ENCODE measurements around the gene RET.
"Not testable (repeated sequence)": the region's sequence is repeated elsewhere in the genome, so short reads cannot be mapped to it uniquely, and the experiment has no call there.

The RET gene

DNA sequence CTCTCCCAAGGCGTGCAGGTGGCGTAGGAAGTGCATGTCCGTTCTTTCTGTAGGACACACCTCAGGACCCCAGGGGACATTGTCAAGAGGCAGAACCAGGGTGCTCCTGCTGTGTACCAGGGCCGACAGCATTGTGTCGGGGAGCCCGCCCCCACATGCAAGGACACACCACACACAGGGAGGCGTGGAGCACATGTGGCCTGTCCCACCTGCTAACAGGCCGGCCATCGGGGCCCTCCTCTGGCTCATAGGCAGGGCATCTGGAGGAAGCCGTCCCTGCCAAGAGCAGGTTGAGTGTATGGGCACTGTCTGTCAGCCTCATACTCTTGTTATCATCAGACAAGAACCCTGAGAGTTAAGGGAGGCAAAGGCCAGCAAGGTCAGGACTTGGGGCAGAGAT, 12.7 kb downstream of the RET start:
- Histone ChIP-seq H3K4me3 (ENCODE audit: low read depth, low read length) (no peak overlapping the region), H3K36me3 (ENCODE audit: control insufficient read depth, insufficient read depth, low read length) (no peaks in the 10 kb centered on the region), H3K4me1 (ENCODE audit: control insufficient read depth, insufficient read depth, low read length) (no peaks in the 10 kb centered on the region), H3K9ac (ENCODE audit: low read depth, low read length) (no peak overlapping the region), H3K9me3 (ENCODE audit: control insufficient read depth, insufficient read depth, low read length) (no peaks in the 10 kb centered on the region), H3K27me3 (ENCODE audit: control insufficient read depth, insufficient read depth, low read length) (no peaks in the 10 kb centered on the region)

DNA sequence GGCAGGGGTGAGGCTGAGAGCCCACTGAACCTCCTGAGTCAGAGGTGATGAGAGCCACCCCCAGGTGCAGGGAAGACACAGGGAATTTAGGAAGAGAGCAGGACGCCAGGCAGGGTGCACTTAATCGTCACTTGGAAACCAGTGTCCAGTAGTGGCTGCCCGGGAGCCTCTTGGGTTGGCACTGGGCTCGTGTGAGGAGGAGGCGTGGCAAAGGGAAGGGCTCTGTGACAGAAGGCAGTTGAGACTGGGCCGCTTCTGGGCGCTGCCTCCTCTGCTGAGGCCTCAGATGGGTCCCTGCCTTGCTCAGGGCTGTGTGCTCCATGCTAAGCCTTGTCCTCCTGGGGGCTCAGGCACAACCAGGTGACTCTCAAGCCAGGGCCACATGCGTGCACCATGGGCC, 13.3 kb downstream of the RET start:
- Histone ChIP-seq H3K36me3 (ENCODE audit: control insufficient read depth, insufficient read depth, low read length) (no peaks in the 10 kb centered on the region), H3K4me1 (ENCODE audit: control insufficient read depth, insufficient read depth, low read length) (no peaks in the 10 kb centered on the region), H3K4me3 (ENCODE audit: low read depth, low read length) (no peak overlapping the region), H3K27me3 (ENCODE audit: control insufficient read depth, insufficient read depth, low read length) (no peaks in the 10 kb centered on the region), H3K9me3 (ENCODE audit: control insufficient read depth, insufficient read depth, low read length) (no peaks in the 10 kb centered on the region), H3K9ac (ENCODE audit: low read depth, low read length) (no peak overlapping the region)

GRCh38 chr10:43090664-43091063, 13.8 kb downstream of the RET start:
- Histone ChIP-seq H3K36me3 (ENCODE audit: control insufficient read depth, insufficient read depth, low read length) (no peaks in the 10 kb centered on the region), H3K4me1 (ENCODE audit: control insufficient read depth, insufficient read depth, low read length) (no peaks in the 10 kb centered on the region), H3K9ac (ENCODE audit: low read depth, low read length) (no peak overlapping the region), H3K4me3 (ENCODE audit: low read depth, low read length) (no peak overlapping the region), H3K27me3 (ENCODE audit: control insufficient read depth, insufficient read depth, low read length) (no peaks in the 10 kb centered on the region), H3K9me3 (ENCODE audit: control insufficient read depth, insufficient read depth, low read length) (no peaks in the 10 kb centered on the region)

DNA sequence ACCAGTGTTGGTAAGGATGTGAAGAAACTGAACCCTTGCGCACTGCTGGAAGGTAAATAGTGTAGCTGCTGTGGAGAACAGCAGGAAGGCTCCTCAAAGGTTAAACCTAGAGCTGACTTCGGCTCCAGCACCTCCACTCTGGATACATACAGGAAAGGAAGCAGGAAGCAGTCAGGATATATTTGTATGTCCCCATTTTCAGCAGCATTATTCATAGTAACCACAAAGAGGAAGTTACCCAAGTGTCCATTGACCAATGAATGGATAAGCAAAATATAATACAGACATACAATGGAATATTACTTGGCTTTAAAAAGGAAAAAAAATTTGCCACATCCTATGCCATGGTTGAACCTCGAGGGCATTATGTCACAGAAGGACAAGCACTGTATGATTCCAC, 15.0 kb downstream of the RET start:
- no peaks in the 10 kb centered on the region for H3K27me3 ChIP-seq (ENCODE audit: control insufficient read depth, insufficient read depth, low read length)
- no peaks in the 10 kb centered on the region for H3K4me1 ChIP-seq (ENCODE audit: control insufficient read depth, insufficient read depth, low read length)
- no peak overlapping the region for H3K4me3 ChIP-seq (ENCODE audit: low read depth, low read length)
- H3K36me3 ChIP-seq (ENCODE audit: control insufficient read depth, insufficient read depth, low read length): no peaks in the 10 kb centered on the region
- no peaks in the 10 kb centered on the region for H3K9me3 ChIP-seq (ENCODE audit: control insufficient read depth, insufficient read depth, low read length)
- H3K9ac ChIP-seq (ENCODE audit: low read depth, low read length): no peak overlapping the region

DNA sequence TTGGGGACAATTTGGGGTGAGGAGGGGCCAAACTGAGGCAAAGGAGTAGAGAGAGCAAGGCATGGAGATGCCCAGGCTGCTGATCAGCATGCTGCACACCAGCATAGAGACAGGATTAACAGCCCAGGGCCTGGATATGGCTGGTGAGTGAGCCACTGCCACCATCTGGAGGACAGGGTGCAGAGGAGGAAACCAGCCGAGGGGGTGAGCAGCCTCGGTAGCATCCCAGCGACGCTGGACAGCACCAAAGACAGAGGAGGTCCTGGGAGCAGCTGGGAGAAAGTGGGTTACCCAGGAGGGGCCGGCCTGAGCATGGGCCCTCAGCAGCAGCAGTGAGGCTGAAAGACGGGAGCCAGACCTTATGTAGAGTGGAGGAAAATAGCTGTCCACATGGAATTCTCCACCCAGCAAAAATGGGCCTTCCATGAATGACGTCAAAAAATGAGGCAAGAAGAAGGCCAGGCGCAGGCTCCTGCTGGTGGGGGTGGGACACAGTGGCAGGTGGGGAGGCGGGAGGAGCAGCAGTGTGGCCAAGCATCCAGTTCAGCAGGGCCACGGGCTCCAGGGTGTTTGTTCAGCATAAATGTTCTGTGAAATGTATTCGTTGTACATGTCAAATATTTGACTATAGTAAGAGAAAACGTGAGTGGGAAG, 16.7 kb downstream of the RET start:
- H3K36me3 ChIP-seq (ENCODE audit: control insufficient read depth, insufficient read depth, low read length): no peaks in the 10 kb centered on the region
- no peaks in the 10 kb centered on the region for H3K9me3 ChIP-seq (ENCODE audit: control insufficient read depth, insufficient read depth, low read length)
- H3K9ac ChIP-seq (ENCODE audit: low read depth, low read length): no peak overlapping the region
- no peaks in the 10 kb centered on the region for H3K4me1 ChIP-seq (ENCODE audit: control insufficient read depth, insufficient read depth, low read length)
- H3K27me3 ChIP-seq (ENCODE audit: control insufficient read depth, insufficient read depth, low read length): no peaks in the 10 kb centered on the region
- no peak overlapping the region for H3K4me3 ChIP-seq (ENCODE audit: low read depth, low read length)

DNA sequence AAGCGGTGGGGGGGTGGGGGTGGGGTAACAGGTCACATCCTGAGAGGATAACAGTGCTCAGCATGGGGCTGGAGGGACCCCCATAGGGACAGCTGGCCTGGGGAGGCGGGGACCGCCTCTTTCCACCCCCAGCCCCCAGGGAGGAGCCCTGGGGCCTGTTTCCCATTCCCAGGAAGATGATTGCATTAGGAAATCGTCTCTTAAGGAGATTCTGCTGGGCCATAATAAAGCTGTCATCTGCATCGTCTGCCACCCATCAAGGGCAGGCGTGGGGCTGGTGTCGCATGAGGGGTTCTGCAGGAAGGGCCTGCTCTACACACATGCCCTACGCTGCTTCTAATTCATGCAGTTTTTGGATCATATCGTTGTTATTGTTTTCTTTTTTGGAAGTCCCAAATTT, 17.2 kb downstream of the RET start:
- Histone ChIP-seq H3K9me3 (ENCODE audit: control insufficient read depth, insufficient read depth, low read length) (no peaks in the 10 kb centered on the region), H3K27me3 (ENCODE audit: control insufficient read depth, insufficient read depth, low read length) (no peaks in the 10 kb centered on the region), H3K36me3 (ENCODE audit: control insufficient read depth, insufficient read depth, low read length) (no peaks in the 10 kb centered on the region), H3K4me1 (ENCODE audit: control insufficient read depth, insufficient read depth, low read length) (no peaks in the 10 kb centered on the region), H3K9ac (ENCODE audit: low read depth, low read length) (no peak overlapping the region), H3K4me3 (ENCODE audit: low read depth, low read length) (no peak overlapping the region)

DNA sequence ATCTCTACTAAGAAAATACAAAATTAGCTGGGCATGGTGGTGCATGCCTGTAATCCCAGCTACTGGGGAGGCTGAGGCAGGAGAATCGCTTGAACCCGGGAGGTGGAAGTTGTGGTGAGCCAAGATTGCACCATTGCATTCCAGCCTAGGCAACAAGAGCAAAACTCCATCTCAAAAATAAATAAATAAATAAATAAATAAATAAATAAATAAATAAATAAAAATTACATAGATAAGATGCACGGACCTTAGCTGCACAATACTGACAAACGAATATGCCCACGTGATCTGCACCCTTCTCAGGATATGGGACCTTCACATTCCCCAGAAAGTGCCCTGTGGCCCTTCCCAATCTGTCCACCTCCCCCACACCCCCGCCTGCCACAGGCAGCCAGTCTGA, 22.5 kb downstream of the RET start:
- H3K36me3 ChIP-seq (ENCODE audit: control insufficient read depth, insufficient read depth, low read length); H3K27me3 ChIP-seq (ENCODE audit: control insufficient read depth, insufficient read depth, low read length); H3K9me3 ChIP-seq (ENCODE audit: control insufficient read depth, insufficient read depth, low read length); H3K9ac ChIP-seq (ENCODE audit: low read depth, low read length); H3K4me1 ChIP-seq (ENCODE audit: control insufficient read depth, insufficient read depth, low read length); H3K4me3 ChIP-seq (ENCODE audit: low read depth, low read length): not testable (repeated sequence)

- Histone ChIP-seq H3K4me3 (ENCODE audit: low read depth, low read length) (no peak overlapping the region), H3K9me3 (ENCODE audit: control insufficient read depth, insufficient read depth, low read length) (no peaks in the 10 kb centered on the region), H3K36me3 (ENCODE audit: control insufficient read depth, insufficient read depth, low read length) (no peaks in the 10 kb centered on the region), H3K27me3 (ENCODE audit: control insufficient read depth, insufficient read depth, low read length) (peaks cover 12% of the 10 kb centered on the region), H3K9ac (ENCODE audit: low read depth, low read length) (no peak overlapping the region), H3K4me1 (ENCODE audit: control insufficient read depth, insufficient read depth, low read length) (no peaks in the 10 kb centered on the region)
These were observed 23.1 kb downstream of the RET start for GRCh38 chr10:43099928-43100327.

- Histone ChIP-seq H3K36me3 (ENCODE audit: control insufficient read depth, insufficient read depth, low read length) (no peaks in the 10 kb centered on the region), H3K9ac (ENCODE audit: low read depth, low read length) (no peak overlapping the region), H3K9me3 (ENCODE audit: control insufficient read depth, insufficient read depth, low read length) (no peaks in the 10 kb centered on the region), H3K4me3 (ENCODE audit: low read depth, low read length) (no peak overlapping the region), H3K27me3 (ENCODE audit: control insufficient read depth, insufficient read depth, low read length) (peaks cover 12% of the 10 kb centered on the region), H3K4me1 (ENCODE audit: control insufficient read depth, insufficient read depth, low read length) (no peaks in the 10 kb centered on the region)
These were observed 23.5 kb downstream of the RET start for GRCh38 chr10:43100366-43100765.

- no peaks in the 10 kb centered on the region for H3K4me1 ChIP-seq (ENCODE audit: control insufficient read depth, insufficient read depth, low read length)
- peaks cover 12% of the 10 kb centered on the region for H3K27me3 ChIP-seq (ENCODE audit: control insufficient read depth, insufficient read depth, low read length)
- no peaks in the 10 kb centered on the region for H3K36me3 ChIP-seq (ENCODE audit: control insufficient read depth, insufficient read depth, low read length)
- no peak overlapping the region for H3K4me3 ChIP-seq (ENCODE audit: low read depth, low read length)
- H3K9me3 ChIP-seq (ENCODE audit: control insufficient read depth, insufficient read depth, low read length): no peaks in the 10 kb centered on the region
- no peak overlapping the region for H3K9ac ChIP-seq (ENCODE audit: low read depth, low read length)
These were observed 25.4 kb downstream of the RET start for GRCh38 chr10:43102063-43102828.

- Histone ChIP-seq H3K4me3 (ENCODE audit: low read depth, low read length) (peak overlapping the region; percentile 73), H3K9ac (ENCODE audit: low read depth, low read length) (peak overlapping the region; percentile 81), H3K4me1 (ENCODE audit: control insufficient read depth, insufficient read depth, low read length) (no peaks in the 10 kb centered on the region), H3K36me3 (ENCODE audit: control insufficient read depth, insufficient read depth, low read length) (no peaks in the 10 kb centered on the region), H3K9me3 (ENCODE audit: control insufficient read depth, insufficient read depth, low read length) (no peaks in the 10 kb centered on the region), H3K27me3 (ENCODE audit: control insufficient read depth, insufficient read depth, low read length) (peaks cover 12% of the 10 kb centered on the region)
These were observed 28.5 kb downstream of the RET start for GRCh38 chr10:43105102-43105955.

- H3K9ac ChIP-seq (ENCODE audit: low read depth, low read length): peak overlapping the region; percentile 37
- no peak overlapping the region for H3K4me3 ChIP-seq (ENCODE audit: low read depth, low read length)
- H3K4me1 ChIP-seq (ENCODE audit: control insufficient read depth, insufficient read depth, low read length): no peaks in the 10 kb centered on the region
- peaks cover 12% of the 10 kb centered on the region for H3K27me3 ChIP-seq (ENCODE audit: control insufficient read depth, insufficient read depth, low read length)
- no peaks in the 10 kb centered on the region for H3K9me3 ChIP-seq (ENCODE audit: control insufficient read depth, insufficient read depth, low read length)
- H3K36me3 ChIP-seq (ENCODE audit: control insufficient read depth, insufficient read depth, low read length): no peaks in the 10 kb centered on the region
These were observed 29.0 kb downstream of the RET start for GRCh38 chr10:43105956-43106229.

All from iPS-15b (cell line).